GM12873 (cell line): ENCODE data around the gene DCDC2.

Source experiments
- CTCF ChIP-seq: IDR thresholded peaks from 2 replicates; pipeline ENCODE4 v1.5.1; 2012; ENCODE audit warnings: low read depth, mild to moderate bottlenecking, moderate library complexity, low read length, control low read depth; ENCODE audit not compliant: insufficient read depth; ENCODE audit errors: missing control alignments

DCDC2 gene

DNA sequence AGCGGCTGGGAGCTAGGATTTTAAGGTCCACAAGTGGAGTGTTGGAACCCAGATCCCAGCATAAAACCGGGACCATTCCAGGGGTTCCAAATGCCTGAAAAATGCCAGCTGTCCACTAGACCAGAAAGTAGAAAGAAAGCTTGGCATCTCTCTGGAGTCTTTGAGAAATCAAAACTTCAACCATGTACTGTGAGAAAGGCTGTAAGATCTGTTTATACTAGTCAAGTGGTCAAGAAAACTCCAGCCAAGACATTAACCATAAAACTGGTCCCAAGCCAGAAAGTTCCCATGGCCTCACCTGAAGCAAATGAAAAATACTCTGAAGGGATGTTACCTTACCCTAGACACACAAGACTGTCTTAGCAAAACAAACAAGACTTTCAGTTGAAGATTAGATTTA lies 112.6 kb downstream of the DCDC2 start:
- no peak for TF ChIP-seq CTCF

DNA sequence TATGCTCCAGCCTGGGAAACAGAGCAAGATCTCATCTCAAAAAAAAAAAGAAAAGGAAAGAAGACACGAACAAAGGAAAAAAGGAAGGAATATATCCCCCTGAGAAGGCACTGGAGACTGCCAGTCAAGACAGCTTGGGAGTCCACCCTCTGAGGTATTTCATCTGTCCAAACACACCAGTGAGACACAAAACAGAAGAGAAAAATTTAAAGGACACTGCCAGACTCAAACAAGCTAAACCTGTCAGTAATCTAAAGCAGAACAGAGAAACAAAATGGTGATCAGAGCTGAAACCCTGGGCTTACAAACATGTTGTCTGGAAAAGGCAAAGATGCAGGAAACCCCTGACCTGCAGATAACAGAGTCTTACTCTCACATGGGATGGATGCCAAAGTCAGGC lies 114.9 kb downstream of the DCDC2 start:
- no peak for TF ChIP-seq CTCF

GRCh38 chr6:24240943-24241342 lies 116.9 kb downstream of the DCDC2 start:
- no peak for TF ChIP-seq CTCF

GRCh38 chr6:24240380-24240928 lies 117.4 kb downstream of the DCDC2 start:
- no peak for TF ChIP-seq CTCF

- TF ChIP-seq CTCF: no peak
These were observed 119.2 kb downstream of the DCDC2 start for GRCh38 chr6:24238700-24239099.

DNA sequence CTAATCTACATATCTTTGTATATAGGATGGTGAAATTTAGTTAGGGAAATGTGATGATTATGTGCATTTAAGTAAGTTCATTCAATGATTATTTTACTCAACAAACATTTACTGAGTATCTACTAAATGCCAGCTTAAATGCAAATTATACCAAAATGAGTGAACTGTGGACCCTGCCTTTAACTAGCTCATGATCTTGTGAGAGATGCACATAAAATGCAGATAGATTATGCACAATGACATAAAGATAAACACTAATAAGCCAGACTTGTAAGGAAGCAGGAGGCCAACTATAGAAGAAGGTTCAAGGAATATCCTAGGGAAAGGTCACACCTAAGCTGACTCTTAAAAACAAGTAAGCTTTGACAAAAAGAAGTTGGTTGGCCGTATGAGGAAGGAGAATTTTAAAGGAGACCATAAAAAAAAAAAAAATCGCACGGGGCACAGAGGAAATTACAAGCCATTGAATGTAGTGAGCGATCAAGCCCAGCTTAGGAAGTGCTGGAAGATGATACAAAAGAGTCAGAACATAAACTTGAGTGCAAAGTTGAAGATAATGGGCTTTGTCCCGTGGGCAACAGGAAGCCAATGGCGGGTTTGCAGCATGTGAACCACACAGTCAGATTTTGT lies 123.9 kb downstream of the DCDC2 start:
- TF ChIP-seq CTCF: no peak

DNA sequence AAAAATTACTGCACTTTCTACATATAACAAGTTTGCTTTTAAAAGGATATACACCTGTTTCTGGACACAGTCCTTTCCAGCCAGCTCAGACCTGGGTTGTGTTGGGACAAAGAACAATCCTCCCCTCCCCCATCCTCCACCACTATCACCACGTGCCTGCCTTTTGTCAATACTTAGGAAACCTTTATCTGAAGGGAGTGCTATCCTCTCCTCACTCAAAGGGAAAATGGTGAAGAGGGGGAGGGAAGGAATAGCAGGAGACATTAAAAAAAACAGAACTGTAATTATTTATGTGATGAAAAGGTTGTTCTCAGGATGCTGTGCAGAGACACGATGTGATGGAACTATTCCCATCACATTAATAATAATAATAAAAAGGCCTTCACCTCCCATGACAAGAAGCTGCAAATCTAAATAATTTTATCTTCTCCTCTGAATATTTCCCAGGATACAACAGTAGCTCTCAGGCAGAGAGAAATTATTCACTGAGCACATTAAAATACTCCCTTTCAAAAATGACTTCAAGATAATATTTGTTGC lies 126.4 kb downstream of the DCDC2 start:
- TF ChIP-seq CTCF: no peak
